HepG2 (cell line): ENCODE data around the gene IKZF3. TPM values are rescaled to one million over a fixed set of nuclear protein-coding genes. Genes with fewer than 3 reads are reported as not detected.

Experiments used
- ATAC-seq: fragments of 200-7000 bp; cut with Tn5 transposase; 3 replicates; pipeline ENCODE4 v1.9.1; 2020; ENCODE audit warnings: mild to moderate bottlenecking, moderate library complexity
- BruUV-seq: library from RNA; stranded (reverse); fragments of 400-500 nt; replicated peaks from 2 replicates; lab custom pipeline; 2021; lab: Mats Ljungman, UMichigan
- CTCF ChIA-PET: fragments of 300-600 bp; formaldehyde crosslinking; extraction: SDS; loops from one replicate; lab custom pipeline; 2021; ENCODE audit warnings: low total read pairs, inconsistent platforms, low intra/inter-chr PET ratio; lab: Yijun Ruan, JAX
- POLR2A ChIA-PET: fragments of 350-600 bp; sonication (Branson Sonifier 250); formaldehyde crosslinking; loops from one replicate; lab custom pipeline; 2020; ENCODE audit warnings: antibody characterized with exemption, inconsistent platforms; lab: Yijun Ruan, JAX
- DNase-seq: peaks from one replicate; pipeline ENCODE4 v3.0.0-alpha.2; 2015; ENCODE audit warnings: low spot score
- FAIRE-seq: peaks from 3 replicates; lab custom pipeline; 2011; peaks lifted over from hg19 to GRCh38; lab: Jason Lieb, UNC
- H2AFZ ChIP-seq: one replicate; pipeline ENCODE4 v1.6.1; 2011; ENCODE audit warnings: low read length, inconsistent platforms
- H3K27ac ChIP-seq: fragments of 300-600 bp; 3 replicates; pipeline ENCODE4 v1.8.0; 2011; ENCODE audit warnings: mixed run types, mild to moderate bottlenecking, mixed read lengths, low read length, inconsistent platforms; ENCODE audit not compliant: insufficient read depth; ENCODE audit errors: extremely low read length
- H3K27me3 ChIP-seq, 2 experiments: fragments of 200-600 bp in 1 of 2; 2 replicates in 1 of 2; 3 replicates in 1 of 2; pipeline versions ENCODE4 v1.6.0 to v1.8.0; 2011; ENCODE audit warnings: low read length in 2 of 2, mild to moderate bottlenecking in 2 of 2, moderate library complexity in 2 of 2, inconsistent platforms in 1 of 2; ENCODE audit not compliant: insufficient read depth in 2 of 2, control insufficient read depth in 1 of 2
- H3K36me3 ChIP-seq, 2 experiments: fragments of 200-600 bp in 1 of 2; replicated peaks in 1 of 2; 2 replicates in 1 of 2; 3 replicates in 1 of 2; pipeline versions ENCODE4 v1.5.1 to v1.8.0; 2011; ENCODE audit warnings: low read length in 2 of 2, inconsistent platforms in 1 of 2; ENCODE audit not compliant: insufficient read depth in 2 of 2, control insufficient read depth in 1 of 2
- H3K4me1 ChIP-seq: 2 replicates; pipeline ENCODE4 v1.5.1; 2012; ENCODE audit warnings: low read length, inconsistent platforms; ENCODE audit not compliant: insufficient read depth
- H3K4me2 ChIP-seq: 2 replicates; pipeline ENCODE4 v1.6.0; 2011; ENCODE audit warnings: low read depth, low read length, inconsistent platforms
- H3K4me3 ChIP-seq, 3 experiments: fragments of 200-600 bp in 1 of 3; sonication (generic), shearing (Covaris generic) in 1 of 3; replicated peaks in 1 of 3; 2 replicates each; pipeline ENCODE4 v1.5.1; 2011 to 2016; ENCODE audit warnings: low read length in 3 of 3, inconsistent platforms in 2 of 3, low read depth in 2 of 3, mild to moderate bottlenecking in 2 of 3, control low read depth in 1 of 3, mixed read lengths in 1 of 3; ENCODE audit not compliant: insufficient read depth in 1 of 3
- H3K79me2 ChIP-seq: one replicate; pipeline ENCODE4 v1.6.1; 2011; ENCODE audit warnings: low read length, inconsistent platforms; ENCODE audit not compliant: insufficient read depth
- H3K9ac ChIP-seq: 2 replicates; pipeline ENCODE4 v1.6.0; 2011; ENCODE audit warnings: mild to moderate bottlenecking, low read depth, low read length, inconsistent platforms; ENCODE audit not compliant: insufficient read depth
- H3K9me3 ChIP-seq: 2 replicates; pipeline ENCODE4 v1.5.1; 2012; ENCODE audit warnings: mild to moderate bottlenecking, low read length
- H4K20me1 ChIP-seq: 2 replicates; pipeline ENCODE4 v1.6.0; 2011; ENCODE audit warnings: inconsistent platforms, mild to moderate bottlenecking, low read length, moderate library complexity; ENCODE audit not compliant: insufficient read depth
- BRCA1 ChIP-seq: sonication (generic); formaldehyde crosslinking; IDR thresholded peaks from 2 replicates; pipeline ENCODE4 v1.4.0; 2020; ENCODE audit warnings: missing genetic modification reagents
- CHD4 ChIP-seq: fragments of 200-600 bp; sonication (generic); IDR thresholded peaks from 2 replicates; pipeline ENCODE4 v1.7.0; 2017; ENCODE audit warnings: mild to moderate bottlenecking, low read length, borderline replicate concordance
- MBD4 ChIP-seq: IDR thresholded peaks from 2 replicates; pipeline ENCODE4 v1.6.1; 2012; ENCODE audit warnings: low read length, inconsistent platforms, borderline replicate concordance
- MEF2D ChIP-seq: sonication (generic); formaldehyde crosslinking; IDR thresholded peaks from 2 replicates; pipeline ENCODE4 v1.5.1; 2020; ENCODE audit warnings: mild to moderate bottlenecking, missing genetic modification reagents
- MXD1 ChIP-seq: sonication (generic); formaldehyde crosslinking; IDR thresholded peaks from 2 replicates; pipeline ENCODE4 v1.4.0; 2020; ENCODE audit warnings: mild to moderate bottlenecking, missing genetic modification reagents
- STAG1 ChIP-seq: sonication (generic); formaldehyde crosslinking; IDR thresholded peaks from 2 replicates; pipeline ENCODE4 v1.4.0; 2020; ENCODE audit warnings: missing genetic modification reagents
- ZBTB34 ChIP-seq: sonication (generic); formaldehyde crosslinking; IDR thresholded peaks from 2 replicates; pipeline ENCODE4 v1.8.0; 2022; ENCODE audit warnings: mild to moderate bottlenecking, missing genetic modification reagents
- ZNF687 ChIP-seq: sonication (generic); formaldehyde crosslinking; IDR thresholded peaks from 2 replicates; pipeline ENCODE4 v1.5.1; 2020; ENCODE audit warnings: mild to moderate bottlenecking, missing genetic modification reagents, moderate library complexity
- ZNF780A ChIP-seq: sonication (generic); formaldehyde crosslinking; IDR thresholded peaks from 2 replicates; pipeline ENCODE4 v1.8.0; 2022; ENCODE audit warnings: mild to moderate bottlenecking, missing genetic modification reagents, moderate library complexity
- WGBS: methylation state at CpG from one replicate; pipeline ENCODE4 v1.1.6; 2017; ENCODE audit warnings: low lambda C conversion rate; 5-methylcytosine and 5-hydroxymethylcytosine counted together
- in situ Hi-C: cut with HindIII; loops from 2 replicates; pipeline ENCODE4 v1.10.0; 2017; ENCODE audit warnings: low pct_unique_long_range_greater_than_20kb; ENCODE audit not compliant: extremely low pct_ligation_motif_present
- intact Hi-C: fragments of 100-400 bp; cut with micrococcal nuclease; formaldehyde crosslinking; loops from one replicate; pipeline ENCODE4 v1.10.0; 2022; ENCODE audit not compliant: unreplicated experiment
- polyA plus RNA-seq, 8 experiments: library from polyadenylated mRNA; depleted of rRNA in 3 of 8; stranded (reverse) in 7 of 8; unstranded in 1 of 8; fragments of >200 nt; fragmentation: Illumina TruSeq in 4 of 8; extraction: Trizol in 4 of 8; gene quantifications; 2 replicates each; pipeline versions ENCODE4 v1.2.1 to v1.2.3, GENCODE V29; 2011 to 2016; ENCODE audit warnings: low read depth in 4 of 8, missing spikeins in 1 of 8, mixed read lengths in 1 of 8; ENCODE audit not compliant: insufficient read depth in 1 of 8
- total RNA-seq, 5 experiments: library from RNA; depleted of rRNA; stranded (reverse); fragments of >200 nt; fragmentation: Illumina TruSeq; extraction: Trizol; gene quantifications; 2 replicates each; pipeline ENCODE4 v1.2.3, GENCODE V29; 2016; ENCODE audit warnings: low read depth in 1 of 5

IKZF3 gene
- total and polyA plus RNA-seq, 2 of the 13 experiments (the other 11 are each of a cell fraction or from before 2014, with no cell fraction given): not detected

GRCh38 chr17:39836117-39836516 is 28.0 kb downstream of the IKZF3 start:
- H3K4me3 ChIP-seq: no peak overlapping the region
- POLR2A ChIA-PET: no interaction called here
- H3K27ac ChIP-seq: no peak overlapping the region
- TF ChIP-seq BRCA1 (CRISPR knock-in tag): no peak
- no peak for TF ChIP-seq ZBTB34
- TF ChIP-seq MBD4: no peak
- no peak for TF ChIP-seq MEF2D
- TF ChIP-seq, all 625 proteins: peak for 0
- no TSS peak for BruUV-seq
- Histone ChIP-seq H3K4me2 (no peak overlapping the region), H2AFZ (no peak overlapping the region), H3K79me2 (no peaks in the 10 kb centered on the region), H3K9me3 (no peaks in the 10 kb centered on the region), H3K4me1 (no peaks in the 10 kb centered on the region), H3K27me3 (peaks cover under 1 to 3% of the 10 kb centered on the region in 2 experiments; a peak in 4 of 5 replicates), H4K20me1 (no peaks in the 10 kb centered on the region), H3K9ac (no peak overlapping the region), H3K36me3 (no peaks in the 10 kb centered on the region)
- ATAC-seq: no peak
- no peak for DNase-seq
- in situ Hi-C loops: no loop called here
- 0% methylated on average over 2 of the region's 6 CpGs for WGBS
- no peak for FAIRE-seq
- intact Hi-C loops: no loop called here
- CTCF ChIA-PET: no interaction called here

GRCh38 chr17:39835038-39835786 is 28.9 kb downstream of the IKZF3 start:
- Histone ChIP-seq H3K79me2 (no peaks in the 10 kb centered on the region), H3K27ac (no peak overlapping the region), H2AFZ (no peak overlapping the region), H3K9me3 (no peaks in the 10 kb centered on the region), H3K36me3 (no peaks in the 10 kb centered on the region), H3K27me3 (no peaks in the 10 kb centered on the region; a peak in 4 of 5 replicates), H3K4me1 (no peaks in the 10 kb centered on the region), H3K4me2 (no peak overlapping the region), H4K20me1 (no peaks in the 10 kb centered on the region), H3K4me3 (no peak overlapping the region), H3K9ac (no peak overlapping the region)
- DNase-seq (peak; percentile 30), ATAC-seq (peak; percentile 71), FAIRE-seq (no peak)
- ChIA-PET CTCF (no interaction called here), POLR2A (no interaction called here)
- BruUV-seq: no TSS peak
- intact Hi-C loops (no loop called here), in situ Hi-C loops (no loop called here)
- 36% methylated on average over 13 of the region's 17 CpGs for WGBS
- TF ChIP-seq CHD4: no peak
- TF ChIP-seq ZNF780A (CRISPR knock-in tag): 0 out of 2 replicates have a peak, but pooled peaks have one; percentile 30
- peak; percentile 36 for TF ChIP-seq STAG1 (CRISPR knock-in tag)
- TF ChIP-seq MXD1: 0 out of 2 replicates have a peak, but pooled peaks have one; percentile 27
- TF ChIP-seq ZNF687 (CRISPR knock-in tag): peak; percentile 32; the same call in 1 of the 2 replicates
